Astrocyte of the spinal cord (primary cell): ENCODE results near the gene GAB1.

ENCODE experiments used
- DNase-seq: peaks from one replicate; pipeline ENCODE4 v3.0.0; 2011; ENCODE audit warnings: low read depth, low spot score
- H3K4me3 ChIP-seq: 2 replicates; pipeline ENCODE4 v1.5.1; 2011; ENCODE audit warnings: low read depth, mild to moderate bottlenecking, low read length, moderate library complexity
- CTCF ChIP-seq: IDR thresholded peaks from 2 replicates; pipeline ENCODE4 v1.5.1; 2012; ENCODE audit warnings: low read depth, mild to moderate bottlenecking, low read length, inconsistent platforms
- in situ Hi-C: cut with HindIII; loops from 2 replicates; pipeline ENCODE4 v1.10.0; 2017; ENCODE audit warnings: low sequenced_read_pairs

Gene GAB1

GRCh38 chr4:143294310-143294709 lies 42.4 kb upstream of the GAB1 start:
- no peak overlapping the region for H3K4me3 ChIP-seq
- no peak for DNase-seq
- TF ChIP-seq CTCF: no peak
- in situ Hi-C loops: no loop called here

DNA sequence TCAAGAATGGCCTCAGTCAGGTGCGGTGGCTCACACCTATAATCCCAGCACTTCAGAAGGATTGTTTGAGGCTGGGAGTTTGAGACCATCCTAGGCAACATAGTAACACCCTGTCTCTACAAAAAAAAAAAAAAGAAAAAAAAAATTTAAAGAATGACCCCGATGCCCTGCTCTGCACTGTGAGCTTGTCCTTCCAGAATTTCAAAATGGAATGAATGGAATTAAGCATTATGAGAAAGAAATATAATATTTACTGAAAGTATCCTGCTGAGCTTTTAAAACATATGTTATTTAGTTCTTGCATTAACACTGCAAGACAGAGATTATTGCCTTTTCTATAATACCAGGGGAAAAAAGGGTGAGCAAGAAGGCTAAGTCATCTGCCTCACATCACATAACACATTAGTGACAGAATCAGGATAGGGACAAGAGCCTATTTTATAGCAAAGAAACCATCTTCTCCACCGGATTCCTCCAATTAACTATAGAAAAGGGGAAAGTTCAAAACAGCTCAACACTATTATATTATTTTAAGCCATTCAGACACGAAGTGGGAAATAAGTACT lies 41.9 kb upstream of the GAB1 start:
- no peak for TF ChIP-seq CTCF
- DNase-seq: no peak
- in situ Hi-C loops: no loop called here
- H3K4me3 ChIP-seq: no peak overlapping the region

GRCh38 chr4:143296397-143297067 lies 40.1 kb upstream of the GAB1 start:
- no peak for TF ChIP-seq CTCF
- no peak overlapping the region for H3K4me3 ChIP-seq
- no peak for DNase-seq
- in situ Hi-C loops: no loop called here

DNA sequence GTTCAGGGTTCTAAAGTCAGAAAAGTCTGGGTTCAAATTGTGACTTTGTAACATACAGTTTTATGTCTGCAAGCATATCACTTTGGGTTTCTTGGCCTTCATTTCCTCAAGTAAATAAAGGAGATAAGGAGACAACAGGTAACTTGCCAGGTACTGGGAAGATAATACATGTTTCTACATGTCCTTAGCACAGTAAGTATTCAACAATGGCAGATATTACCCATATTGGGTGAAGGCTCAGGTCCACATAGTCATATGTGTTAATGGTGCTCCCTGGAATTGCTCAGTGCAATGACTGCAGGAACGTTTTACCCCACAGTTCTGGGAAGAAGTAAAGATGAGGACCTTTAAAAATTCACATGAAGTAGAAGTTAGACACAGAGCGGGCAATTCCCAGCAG lies 35.8 kb upstream of the GAB1 start:
- H3K4me3 ChIP-seq: no peak overlapping the region
- no peak for TF ChIP-seq CTCF
- no peak for DNase-seq
- in situ Hi-C loops: no loop called here

DNA sequence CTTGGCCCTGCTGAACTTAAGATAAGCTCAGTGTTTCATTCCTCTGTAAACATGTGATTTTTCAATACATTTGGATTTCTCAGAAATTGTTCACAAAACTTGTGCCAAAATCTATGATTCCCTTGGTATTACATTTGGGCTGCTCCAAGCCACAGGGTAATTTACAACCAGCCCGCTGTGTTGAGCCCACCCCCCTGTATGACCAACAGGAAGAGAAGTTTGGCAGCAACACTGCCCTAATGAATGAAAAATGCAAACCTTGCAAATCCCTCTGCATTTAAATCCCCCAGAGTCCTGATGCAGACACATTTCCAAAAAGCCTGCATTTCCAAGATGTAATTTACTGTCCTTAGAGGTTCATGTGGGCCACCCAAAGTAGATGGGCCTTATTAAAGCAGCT lies 34.1 kb upstream of the GAB1 start:
- TF ChIP-seq CTCF: no peak
- no peak overlapping the region for H3K4me3 ChIP-seq
- DNase-seq: peak; percentile 50
- in situ Hi-C loops: no loop called here

DNA sequence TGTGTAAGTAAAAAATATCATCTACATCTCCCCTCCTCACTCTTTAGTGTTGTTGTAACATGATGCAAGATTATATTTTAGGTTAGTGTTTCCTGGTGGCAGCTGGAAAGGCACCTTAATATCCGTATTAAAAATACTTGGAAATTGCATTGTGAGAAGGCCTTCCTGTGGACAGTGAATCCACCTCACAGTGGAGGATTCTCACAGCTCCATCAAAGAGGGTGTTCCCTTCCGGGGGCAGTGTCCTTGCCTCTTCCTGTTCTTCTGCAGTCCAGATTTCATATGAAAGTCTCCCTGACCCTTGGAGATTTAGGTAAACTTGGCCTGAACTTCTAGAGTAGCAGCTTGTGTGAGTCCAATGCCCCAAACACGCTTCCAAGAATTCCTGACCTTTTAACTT lies 29.9 kb upstream of the GAB1 start:
- in situ Hi-C loops: no loop called here
- no peak for TF ChIP-seq CTCF
- H3K4me3 ChIP-seq: no peak overlapping the region
- no peak for DNase-seq

GRCh38 chr4:143307531-143307930 lies 29.1 kb upstream of the GAB1 start:
- TF ChIP-seq CTCF: no peak
- no peak for DNase-seq
- in situ Hi-C loops: no loop called here
- no peak overlapping the region for H3K4me3 ChIP-seq
